Hepatocyte (in vitro differentiated cells): Measurements from ENCODE around the gene SPINK2. TPM values are rescaled to one million over a fixed set of nuclear protein-coding genes. Genes with fewer than 3 reads are reported as not detected.

Experiments used
- polyA plus RNA-seq: library from polyadenylated mRNA; unstranded; fragments of >200 nt; fragmentation: Nextera tagmentation; extraction: Ambion mirVana; gene quantifications from 2 replicates; pipeline ENCODE4 v1.2.1, GENCODE V29; 2016
- small RNA-seq: library from RNA; depleted of rRNA; stranded (forward); fragments of <200 nt; gene quantifications from one replicate; pipeline ENCODE3, GENCODE V24; 2014
- total RNA-seq: library from RNA; depleted of rRNA; stranded (reverse); fragments of >200 nt; gene quantifications from 2 replicates; pipeline ENCODE4 v1.2.3, GENCODE V29; 2014

SPINK2 gene
- total and polyA plus RNA-seq, 2 experiments from 2014 or later, result 0.77 TPM; not detected in 1

Small RNA genes within 50 kb of the gene (small RNA-seq; reads per million reads assigned to genes)
- gene RF00017, result not detected
- gene RF00019, result not detected
- gene RN7SL357P, result not detected
- not detected for gene RN7SL492P

Other genes with a start within 250 kb of the SPINK2 start
- gene HOPX, start 140.4 kb downstream of the SPINK2 start, total RNA-seq, result 17.7 and 20.8 TPM in 2 replicates
- 11.7 and 17.5 TPM in 2 replicates for gene HOPX, start 140.4 kb downstream of the SPINK2 start, polyA plus RNA-seq
- gene REST, start 86.2 kb upstream of the SPINK2 start, total RNA-seq, result 47.5 and 50.5 TPM in 2 replicates
- 62.7 and 64.0 TPM in 2 replicates for gene REST, start 86.2 kb upstream of the SPINK2 start, polyA plus RNA-seq
- gene NOA1, start 155.9 kb upstream of the SPINK2 start, total RNA-seq, result 17.9 and 18.2 TPM in 2 replicates
- gene NOA1, start 155.9 kb upstream of the SPINK2 start, polyA plus RNA-seq, result 9.8 and 10.1 TPM in 2 replicates
- 110 and 119 TPM in 2 replicates for gene POLR2B, start 157.2 kb upstream of the SPINK2 start, total RNA-seq
- 43.1 and 52.4 TPM in 2 replicates for gene POLR2B, start 157.2 kb upstream of the SPINK2 start, polyA plus RNA-seq